Lung (tissue), 12 donors: Measurements from ENCODE around the gene AGPS. TPM values are rescaled to one million over a fixed set of nuclear protein-coding genes. Genes with fewer than 3 reads are reported as not detected.
"Not testable (repeated sequence)": the region's sequence is repeated elsewhere in the genome, so short reads cannot be mapped to it uniquely, and the experiment has no call there.

ENCODE experiments used
- ATAC-seq: fragments of 200-7000 bp; cut with Tn5 transposase; one replicate; pipeline ENCODE4 v1.9.1; 2020; ENCODE audit warnings: moderate number of reproducible peaks; ENCODE audit not compliant: insufficient read depth, low FRiP score
- DNase-seq, 3 donors: peaks; one replicate each; pipeline ENCODE4 v3.0.0-alpha.2; 2013 to 2017
- H3K27ac ChIP-seq, 2 donors: one replicate each; pipeline ENCODE4 v1.5.1; 2013; ENCODE audit warnings: mild to moderate bottlenecking in 2 of 2, moderate library complexity in 2 of 2, control low read depth in 1 of 2, inconsistent platforms in 1 of 2, low read depth in 1 of 2, low read length in 1 of 2
- H3K27me3 ChIP-seq, 3 donors: one replicate each; pipeline ENCODE4 v1.5.1; 2013; ENCODE audit warnings: low read length in 2 of 3; ENCODE audit not compliant: control insufficient read depth in 3 of 3, insufficient read depth in 3 of 3
- H3K36me3 ChIP-seq, 4 donors: one replicate each; pipeline ENCODE4 v1.5.1; 2013; ENCODE audit warnings: low read length in 4 of 4, mild to moderate bottlenecking in 1 of 4, moderate library complexity in 1 of 4; ENCODE audit not compliant: control insufficient read depth in 4 of 4, insufficient read depth in 4 of 4
- H3K4me1 ChIP-seq, 5 donors: one replicate each; pipeline ENCODE4 v1.5.1; 2013; ENCODE audit warnings: low read length in 5 of 5, mild to moderate bottlenecking in 2 of 5, moderate library complexity in 1 of 5; ENCODE audit not compliant: control insufficient read depth in 5 of 5, insufficient read depth in 5 of 5
- H3K4me3 ChIP-seq: one replicate; pipeline ENCODE4 v1.5.1; 2013; ENCODE audit warnings: mild to moderate bottlenecking, control low read depth, moderate library complexity
- H3K9ac ChIP-seq, 2 donors: one replicate each; pipeline ENCODE4 v1.5.1; 2013; ENCODE audit warnings: low read length in 2 of 2, control low read depth in 1 of 2; ENCODE audit not compliant: insufficient read depth in 1 of 2
- H3K9me3 ChIP-seq, 4 donors: one replicate each; pipeline ENCODE4 v1.5.1; 2013; ENCODE audit warnings: low read length in 3 of 4, mild to moderate bottlenecking in 1 of 4, moderate library complexity in 1 of 4; ENCODE audit not compliant: control insufficient read depth in 4 of 4, insufficient read depth in 3 of 4
- WGBS, 2 donors: extraction: QIAGEN DNeasy Blood & Tissue Kit; methylation state at CpG; one replicate each; pipeline ENCODE4 v1.1.7; 2013; 5-methylcytosine and 5-hydroxymethylcytosine counted together
- polyA plus RNA-seq, 2 donors: library from polyadenylated mRNA; stranded (reverse); fragments of 200-250 nt; gene quantifications; one replicate each; pipeline ENCODE4 v1.2.1, GENCODE V29; 2013
- total RNA-seq, 2 donors: library from RNA; depleted of rRNA in 1 of 2; stranded (reverse); fragments of >200 nt in 1 of 2; gene quantifications; one replicate each; pipeline ENCODE4 v1.2.1, GENCODE V29; 2014 to 2021
- TF ChIP-seq, protein P1 (sequence below): IDR thresholded peaks from 2 replicates; pipeline ENCODE4 v1.5.1; 2012; ENCODE audit warnings: mild to moderate bottlenecking; ENCODE audit errors: control extremely low read depth, extremely low read depth
- donor health status: control.
- donor health status: control.
- donor health status: Bipolar disorder and iron deficiency.
- donor health status: healthy.
- donor health status: DM: yes; HTN: yes; CAD: no.

Gene AGPS
- total and polyA plus RNA-seq, 4 donors: 5.2 to 43.9 (median 23.8) TPM

DNA sequence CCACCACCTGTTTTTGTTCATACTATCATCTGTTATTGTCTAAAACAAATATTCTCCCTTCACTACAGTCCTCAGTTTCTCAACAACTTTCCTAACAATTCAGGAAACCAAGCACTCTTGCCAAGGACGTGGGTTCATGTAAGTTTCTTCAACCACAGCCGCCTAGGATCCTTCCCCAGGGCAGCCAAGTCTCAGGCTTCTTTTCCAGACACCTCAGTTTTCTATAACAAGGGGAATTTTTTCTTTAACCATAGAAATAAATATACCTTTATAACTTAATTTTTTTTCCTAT, 39.4 kb upstream of the AGPS start:
- peaks cover 0 to 8% (median 0%) of the 10 kb centered on the region in 5 donors for H3K4me1 ChIP-seq
- TF ChIP-seq, protein P1, sequence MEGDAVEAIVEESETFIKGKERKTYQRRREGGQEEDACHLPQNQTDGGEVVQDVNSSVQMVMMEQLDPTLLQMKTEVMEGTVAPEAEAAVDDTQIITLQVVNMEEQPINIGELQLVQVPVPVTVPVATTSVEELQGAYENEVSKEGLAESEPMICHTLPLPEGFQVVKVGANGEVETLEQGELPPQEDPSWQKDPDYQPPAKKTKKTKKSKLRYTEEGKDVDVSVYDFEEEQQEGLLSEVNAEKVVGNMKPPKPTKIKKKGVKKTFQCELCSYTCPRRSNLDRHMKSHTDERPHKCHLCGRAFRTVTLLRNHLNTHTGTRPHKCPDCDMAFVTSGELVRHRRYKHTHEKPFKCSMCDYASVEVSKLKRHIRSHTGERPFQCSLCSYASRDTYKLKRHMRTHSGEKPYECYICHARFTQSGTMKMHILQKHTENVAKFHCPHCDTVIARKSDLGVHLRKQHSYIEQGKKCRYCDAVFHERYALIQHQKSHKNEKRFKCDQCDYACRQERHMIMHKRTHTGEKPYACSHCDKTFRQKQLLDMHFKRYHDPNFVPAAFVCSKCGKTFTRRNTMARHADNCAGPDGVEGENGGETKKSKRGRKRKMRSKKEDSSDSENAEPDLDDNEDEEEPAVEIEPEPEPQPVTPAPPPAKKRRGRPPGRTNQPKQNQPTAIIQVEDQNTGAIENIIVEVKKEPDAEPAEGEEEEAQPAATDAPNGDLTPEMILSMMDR: no peak
- H3K9ac ChIP-seq: no peak overlapping the region
- peak in 2 of 3 donors; percentile 19 to 45 for DNase-seq
- no peak for ATAC-seq
- no peaks in the 10 kb centered on the region for H3K9me3 ChIP-seq
- no peak overlapping the region for H3K4me3 ChIP-seq
- WGBS, 2 donors: 23 to 35% methylated on average over 2 of the region's 2 CpGs
- no peak overlapping the region for H3K27ac ChIP-seq
- H3K36me3 ChIP-seq: no peaks in the 10 kb centered on the region
- H3K27me3 ChIP-seq: no peaks in the 10 kb centered on the region

DNA sequence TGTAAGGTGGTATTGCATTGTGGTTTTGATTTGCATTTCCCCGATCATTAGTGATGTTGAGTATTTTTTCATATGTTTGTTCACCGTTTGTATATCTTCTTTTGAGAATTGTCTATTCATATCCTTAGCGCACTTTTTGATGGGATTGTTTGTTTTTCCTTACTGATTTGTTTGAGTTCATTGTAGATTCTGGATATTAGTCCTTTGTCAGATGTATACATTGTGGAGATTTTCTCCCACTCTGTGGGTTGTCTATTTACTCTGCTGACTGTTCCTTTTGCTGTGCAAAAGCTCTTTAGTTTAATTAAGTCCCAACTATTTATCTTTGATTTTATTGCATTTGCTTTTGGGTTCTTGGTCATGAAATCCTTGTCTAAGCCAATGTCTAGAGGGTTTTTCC, 38.0 kb upstream of the AGPS start:
- not testable (repeated sequence) for H3K27me3 ChIP-seq, ATAC-seq, H3K9ac ChIP-seq, H3K9me3 ChIP-seq, DNase-seq, H3K4me3 ChIP-seq, H3K36me3 ChIP-seq, H3K27ac ChIP-seq, H3K4me1 ChIP-seq
- 72 to 78% methylated on average over 3 of the region's 3 CpGs for WGBS, 2 donors

DNA sequence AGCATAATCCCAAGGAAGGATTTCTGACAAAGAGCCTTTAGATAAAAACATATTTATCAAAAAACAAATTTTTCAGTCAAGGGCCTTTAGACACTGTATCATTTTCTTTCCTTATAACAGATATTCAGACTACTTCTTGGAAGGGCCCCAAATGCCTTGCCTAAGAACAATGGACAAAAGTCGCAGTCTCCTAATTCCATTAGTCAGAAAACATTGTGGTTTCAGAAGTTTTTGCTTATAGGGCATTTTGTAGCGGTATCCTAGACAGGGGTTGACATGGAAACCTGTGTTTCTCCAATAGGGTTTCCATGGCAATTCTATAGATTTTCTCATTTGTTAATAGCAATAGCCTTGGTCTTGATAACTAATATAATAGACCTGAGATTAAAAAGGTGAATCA, 36.7 kb upstream of the AGPS start:
- Histone ChIP-seq H3K36me3 (no peaks in the 10 kb centered on the region), H3K4me1 (no peaks in the 10 kb centered on the region), H3K27ac (no peak overlapping the region), H3K9ac (no peak overlapping the region), H3K9me3 (no peaks in the 10 kb centered on the region), H3K4me3 (no peak overlapping the region), H3K27me3 (no peaks in the 10 kb centered on the region)
- ATAC-seq: no peak
- no peak for DNase-seq
- 87 to 92% methylated on average over 2 of the region's 2 CpGs for WGBS, 2 donors
- TF ChIP-seq, protein P1: no peak

DNA sequence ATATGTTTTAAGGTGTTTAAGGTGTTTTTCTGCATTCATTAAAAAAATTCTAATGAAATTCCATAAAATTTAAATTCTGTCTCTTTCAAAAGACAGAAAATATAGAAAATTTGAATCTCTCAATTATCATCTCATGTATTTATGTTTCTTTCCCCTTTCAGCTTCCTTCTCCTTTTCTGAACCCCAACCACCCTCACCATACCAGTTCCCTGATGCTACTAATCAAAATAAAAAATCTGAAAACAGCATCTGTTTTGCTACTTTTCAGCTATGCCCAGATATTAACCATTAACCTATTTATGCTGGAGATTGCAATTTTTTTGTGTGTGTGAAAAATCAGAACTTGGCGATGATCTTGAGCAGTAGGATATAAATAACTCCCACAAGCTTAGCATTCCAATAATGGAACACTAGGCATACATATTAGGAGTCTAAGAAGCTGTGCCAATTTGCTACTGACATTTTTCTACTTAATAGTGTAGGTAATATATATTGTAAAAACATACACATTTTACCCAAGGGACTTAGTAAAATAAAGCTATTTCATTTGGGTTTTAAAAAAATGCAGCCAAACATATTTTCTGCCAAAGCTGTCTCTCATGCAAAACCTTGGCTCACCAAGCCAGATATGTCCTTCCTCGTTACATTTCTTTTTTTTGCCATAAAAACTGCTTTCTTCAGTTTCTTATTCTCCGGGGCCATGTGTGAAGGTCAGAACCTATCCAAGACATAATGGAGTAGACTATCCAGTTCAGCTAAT, 32.6 kb upstream of the AGPS start:
- 60 to 73% methylated on average over 3 of the region's 3 CpGs for WGBS, 2 donors
- DNase-seq (no peak), ATAC-seq (no peak)
- Histone ChIP-seq H3K27me3 (no peaks in the 10 kb centered on the region), H3K36me3 (no peaks in the 10 kb centered on the region), H3K9ac (no peak overlapping the region), H3K4me3 (no peak overlapping the region), H3K27ac (no peak overlapping the region), H3K9me3 (no peaks in the 10 kb centered on the region), H3K4me1 (no peaks in the 10 kb centered on the region)
- TF ChIP-seq, protein P1: no peak
